PC-3 (cell line): ENCODE measurements around the gene FAM118B. TPM values are rescaled to one million over a fixed set of nuclear protein-coding genes. Genes with fewer than 3 reads are reported as not detected.

Experiments
- ATAC-seq: fragments of 200-7000 bp; cut with Tn5 transposase; 2 replicates; pipeline ENCODE4 v1.9.1; 2020; ENCODE audit warnings: mild to moderate bottlenecking, moderate library complexity
- BruUV-seq: library from RNA; stranded (reverse); fragments of 400-500 nt; replicated peaks from 2 replicates; lab custom pipeline; 2021; lab: Mats Ljungman, UMichigan
- CTCF ChIA-PET: fragments of 300-600 bp; sonication (Branson Sonifier 250); formaldehyde crosslinking; loops from one replicate; lab custom pipeline; 2022; ENCODE audit warnings: antibody characterized with exemption; lab: Charles Lee
- POLR2A ChIA-PET: fragments of 300-600 bp; sonication (Branson Sonifier 250); formaldehyde crosslinking; loops from one replicate; lab custom pipeline; 2022; ENCODE audit warnings: antibody characterized with exemption; ENCODE audit not compliant: unreplicated experiment; lab: Charles Lee
- DNase-seq: peaks from one replicate; pipeline ENCODE4 v3.0.0-alpha.2; 2015
- H2AFZ ChIP-seq: fragments of 300-600 bp; sonication (generic); 2 replicates; pipeline ENCODE4 v1.6.0; 2016; ENCODE audit warnings: antibody characterized with exemption, low read length
- H3F3A ChIP-seq: fragments of 300-600 bp; sonication (generic); one replicate; pipeline ENCODE4 v1.6.0; 2017; ENCODE audit warnings: antibody characterized with exemption, low read length, control low read depth, mild to moderate bottlenecking; ENCODE audit not compliant: unreplicated experiment
- H3K27ac ChIP-seq: fragments of 300-600 bp; sonication (generic); 2 replicates; pipeline ENCODE4 v1.5.1; 2016; ENCODE audit warnings: mild to moderate bottlenecking, low read length
- H3K27me3 ChIP-seq: fragments of 300-600 bp; sonication (generic); 2 replicates; pipeline ENCODE4 v1.6.1; 2016; ENCODE audit warnings: low read length, mixed read lengths
- H3K36me3 ChIP-seq: fragments of 300-600 bp; sonication (generic); 2 replicates; pipeline ENCODE4 v1.6.1; 2016; ENCODE audit warnings: low read depth, mixed run types, low read length, mixed read lengths
- H3K4me1 ChIP-seq: fragments of 300-600 bp; sonication (generic); 2 replicates; pipeline ENCODE4 v1.5.1; 2016; ENCODE audit warnings: low read length; ENCODE audit not compliant: insufficient read depth
- H3K4me2 ChIP-seq: fragments of 300-600 bp; sonication (generic); 2 replicates; pipeline ENCODE4 v1.6.0; 2016; ENCODE audit warnings: low read length
- H3K4me3 ChIP-seq: fragments of 300-600 bp; sonication (generic); 2 replicates; pipeline ENCODE4 v1.5.1; 2016; ENCODE audit warnings: mild to moderate bottlenecking, low read length, mixed read lengths
- H3K79me2 ChIP-seq: fragments of 300-600 bp; sonication (generic); 2 replicates; pipeline ENCODE4 v1.6.1; 2017; ENCODE audit warnings: low read length, mixed read lengths
- H3K9ac ChIP-seq: fragments of 300-600 bp; sonication (generic); 2 replicates; pipeline ENCODE4 v1.6.0; 2016; ENCODE audit warnings: mild to moderate bottlenecking, low read length
- H3K9me2 ChIP-seq: fragments of 300-600 bp; sonication (generic); replicated peaks from 2 replicates; pipeline ENCODE4 v1.6.1; 2016; ENCODE audit warnings: mixed run types, low read length, mixed read lengths
- H3K9me3 ChIP-seq: fragments of 300-600 bp; sonication (generic); 2 replicates; pipeline ENCODE4 v1.6.1; 2016; ENCODE audit warnings: low read length, mixed read lengths
- H4K20me1 ChIP-seq: fragments of 300-600 bp; sonication (generic); 2 replicates; pipeline ENCODE4 v1.6.1; 2016; ENCODE audit warnings: low read length, mixed read lengths
- EZH2 ChIP-seq: fragments of 300-600 bp; sonication (generic); IDR thresholded peaks from one replicate; pipeline ENCODE4 v1.6.1; 2017; ENCODE audit warnings: antibody characterized with exemption, mild to moderate bottlenecking, low read length; ENCODE audit not compliant: unreplicated experiment
- EZH2phosphoT487 ChIP-seq: fragments of 300-600 bp; sonication (generic); IDR thresholded peaks from 2 replicates; pipeline ENCODE4 v1.6.1; 2018; ENCODE audit warnings: mild to moderate bottlenecking, antibody characterized with exemption, low read length, borderline replicate concordance
- intact Hi-C: fragments of 100-400 bp; cut with micrococcal nuclease; formaldehyde crosslinking; loops from 2 replicates; pipeline ENCODE4 v1.9.0; 2023
- total RNA-seq: library from RNA; depleted of rRNA; stranded (reverse); fragments of >200 nt; gene quantifications from 2 replicates; pipeline ENCODE4 v1.2.3, GENCODE V29; 2014
- TF ChIP-seq, protein P1 (sequence below): fragments of 300-600 bp; sonication (generic); conservative IDR thresholded peaks from 2 replicates; pipeline ENCODE4 v1.5.1; 2017; ENCODE audit warnings: antibody characterized with exemption, low read depth, mild to moderate bottlenecking, low read length

FAM118B gene
- total RNA-seq, 1 experiment from 2014 or later = 24.3 TPM

DNA sequence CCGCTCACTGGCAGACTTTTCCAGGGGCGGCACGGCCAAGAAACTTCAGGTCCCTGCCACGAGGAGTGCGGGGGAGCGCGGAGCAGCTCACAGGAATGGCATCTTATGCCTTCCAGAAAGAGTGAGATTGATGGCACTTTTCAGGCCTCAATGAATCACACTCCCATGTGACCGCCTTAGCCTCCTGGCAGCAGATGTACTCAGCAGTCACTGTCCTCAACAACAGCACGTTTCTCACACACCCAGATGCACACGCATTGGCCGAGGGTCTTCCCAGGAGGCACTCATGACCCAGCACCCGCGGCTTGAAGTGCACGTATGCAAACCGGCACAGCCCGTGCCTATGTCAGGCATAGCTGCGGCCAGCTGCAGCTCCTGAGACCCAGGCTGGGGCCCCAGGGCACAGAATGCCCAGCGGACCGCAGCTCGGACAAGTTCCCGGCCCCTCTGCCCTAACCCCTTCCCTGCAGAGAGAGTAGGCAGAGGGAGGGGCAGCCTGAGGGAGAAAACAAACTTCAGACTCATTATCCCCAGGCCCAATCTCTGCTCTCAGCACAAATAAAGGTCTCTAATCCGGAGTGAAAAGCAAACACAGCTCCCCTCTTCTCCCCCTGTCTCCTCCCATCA is 48.4 kb upstream of the FAM118B start:
- intact Hi-C loops = no loop called here
- no peak overlapping the region for H3K4me3 ChIP-seq
- ChIA-PET POLR2A (interaction anchor here (0.6 kb wide), 1 partner anchor 102 kb away, joined by 3 read pairs; no protein-coding TSS in a partner anchor), CTCF (no interaction called here)
- H3K27me3 ChIP-seq = no peaks in the 10 kb centered on the region
- no peaks in the 10 kb centered on the region for H3K9me2 ChIP-seq
- H2AFZ ChIP-seq = no peak overlapping the region
- no peak for TF ChIP-seq EZH2
- TF ChIP-seq, protein P1, sequence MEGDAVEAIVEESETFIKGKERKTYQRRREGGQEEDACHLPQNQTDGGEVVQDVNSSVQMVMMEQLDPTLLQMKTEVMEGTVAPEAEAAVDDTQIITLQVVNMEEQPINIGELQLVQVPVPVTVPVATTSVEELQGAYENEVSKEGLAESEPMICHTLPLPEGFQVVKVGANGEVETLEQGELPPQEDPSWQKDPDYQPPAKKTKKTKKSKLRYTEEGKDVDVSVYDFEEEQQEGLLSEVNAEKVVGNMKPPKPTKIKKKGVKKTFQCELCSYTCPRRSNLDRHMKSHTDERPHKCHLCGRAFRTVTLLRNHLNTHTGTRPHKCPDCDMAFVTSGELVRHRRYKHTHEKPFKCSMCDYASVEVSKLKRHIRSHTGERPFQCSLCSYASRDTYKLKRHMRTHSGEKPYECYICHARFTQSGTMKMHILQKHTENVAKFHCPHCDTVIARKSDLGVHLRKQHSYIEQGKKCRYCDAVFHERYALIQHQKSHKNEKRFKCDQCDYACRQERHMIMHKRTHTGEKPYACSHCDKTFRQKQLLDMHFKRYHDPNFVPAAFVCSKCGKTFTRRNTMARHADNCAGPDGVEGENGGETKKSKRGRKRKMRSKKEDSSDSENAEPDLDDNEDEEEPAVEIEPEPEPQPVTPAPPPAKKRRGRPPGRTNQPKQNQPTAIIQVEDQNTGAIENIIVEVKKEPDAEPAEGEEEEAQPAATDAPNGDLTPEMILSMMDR = no peak
- TF ChIP-seq EZH2phosphoT487 = no peak
- H3K9me3 ChIP-seq = no peaks in the 10 kb centered on the region
- no peaks in the 10 kb centered on the region for H3F3A ChIP-seq
- H3K9ac ChIP-seq = no peak overlapping the region
- H3K79me2 ChIP-seq = no peaks in the 10 kb centered on the region
- H3K27ac ChIP-seq = no peak overlapping the region
- peak; percentile 39 for DNase-seq
- no peaks in the 10 kb centered on the region for H3K4me1 ChIP-seq
- no peaks in the 10 kb centered on the region for H3K36me3 ChIP-seq
- H3K4me2 ChIP-seq = no peak overlapping the region
- no peaks in the 10 kb centered on the region for H4K20me1 ChIP-seq
- 0 out of 2 replicates have a peak, but pooled peaks have one; percentile 25 for ATAC-seq
- BruUV-seq = no TSS peak

- Histone ChIP-seq H3K79me2 (no peaks in the 10 kb centered on the region), H3F3A (no peaks in the 10 kb centered on the region), H3K9me3 (no peaks in the 10 kb centered on the region), H3K27ac (no peak overlapping the region), H3K36me3 (no peaks in the 10 kb centered on the region), H3K9ac (no peak overlapping the region), H4K20me1 (no peaks in the 10 kb centered on the region), H3K4me1 (no peaks in the 10 kb centered on the region), H3K4me3 (no peak overlapping the region), H3K27me3 (no peaks in the 10 kb centered on the region), H2AFZ (no peak overlapping the region), H3K4me2 (no peak overlapping the region), H3K9me2 (no peaks in the 10 kb centered on the region)
- TF ChIP-seq EZH2phosphoT487 (no peak), EZH2 (no peak)
- TF ChIP-seq, protein P1 = no peak
- ATAC-seq (no peak), DNase-seq (no peak)
- intact Hi-C loops = no loop called here
- POLR2A ChIA-PET = interaction anchor here (0.6 kb wide), 1 partner anchor 102 kb away, joined by 3 read pairs; no protein-coding TSS in a partner anchor
- CTCF ChIA-PET = no interaction called here
- BruUV-seq = no TSS peak
These were observed 47.8 kb upstream of the FAM118B start for GRCh38 chr11:126163779-126164178.

DNA sequence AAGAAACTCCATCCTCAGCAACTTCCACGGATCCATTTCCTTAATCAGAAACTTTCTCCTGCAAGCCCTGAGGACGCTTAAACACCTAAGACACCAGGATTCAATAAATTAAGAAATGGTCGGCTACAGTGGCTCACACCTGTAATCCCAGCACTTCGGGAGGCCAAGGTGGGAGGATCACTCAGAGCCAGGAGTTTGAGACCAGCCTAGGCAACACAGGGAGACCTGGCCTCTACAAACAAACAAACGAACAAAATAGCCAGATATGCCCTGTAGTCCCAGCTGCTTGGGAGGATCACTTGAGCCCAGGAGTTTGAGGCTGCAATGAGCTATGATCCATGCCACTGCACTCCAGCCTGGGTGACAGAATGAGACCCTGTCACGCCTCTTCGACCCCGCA is 46.8 kb upstream of the FAM118B start:
- POLR2A ChIA-PET = no interaction called here
- Histone ChIP-seq H2AFZ (no peak overlapping the region), H3K4me3 (no peak overlapping the region), H3K9me3 (no peaks in the 10 kb centered on the region), H3K27me3 (no peaks in the 10 kb centered on the region), H4K20me1 (no peaks in the 10 kb centered on the region), H3K4me1 (no peaks in the 10 kb centered on the region), H3K79me2 (no peaks in the 10 kb centered on the region), H3K36me3 (no peaks in the 10 kb centered on the region), H3K9me2 (no peaks in the 10 kb centered on the region), H3K27ac (no peak overlapping the region), H3F3A (no peaks in the 10 kb centered on the region), H3K4me2 (no peak overlapping the region), H3K9ac (no peak overlapping the region)
- BruUV-seq = no TSS peak
- no peak for TF ChIP-seq EZH2phosphoT487
- TF ChIP-seq EZH2 = no peak
- TF ChIP-seq, protein P1 = no peak
- no peak for ATAC-seq
- CTCF ChIA-PET = no interaction called here
- intact Hi-C loops = no loop called here
- DNase-seq = no peak
